GM18870 (cell line): ENCODE results near the gene CR1.
"Not testable (repeated sequence)": the region's sequence is repeated elsewhere in the genome, so short reads cannot be mapped to it uniquely, and the experiment has no call there.

Experiments used
- ATAC-seq: cut with Tn5 transposase; IDR thresholded peaks from one replicate; pipeline ENCODE4 v1.9.1; 2021; ENCODE audit warnings: moderate library complexity; ENCODE audit not compliant: unreplicated experiment

The CR1 gene

GRCh38 chr1:207502726-207503125, 6.8 kb downstream of the CR1 start:
- ATAC-seq: no peak

GRCh38 chr1:207503950-207504349, 8.0 kb downstream of the CR1 start:
- ATAC-seq: no peak

- ATAC-seq: no peak
Measured at GRCh38 chr1:207504438-207504837, 8.5 kb downstream of the CR1 start.

- ATAC-seq: no peak
Measured at GRCh38 chr1:207510444-207510843, 14.5 kb downstream of the CR1 start.

GRCh38 chr1:207514890-207515289, 18.9 kb downstream of the CR1 start:
- no peak for ATAC-seq

- ATAC-seq: no peak
Measured at GRCh38 chr1:207516729-207517128, 20.8 kb downstream of the CR1 start.

DNA sequence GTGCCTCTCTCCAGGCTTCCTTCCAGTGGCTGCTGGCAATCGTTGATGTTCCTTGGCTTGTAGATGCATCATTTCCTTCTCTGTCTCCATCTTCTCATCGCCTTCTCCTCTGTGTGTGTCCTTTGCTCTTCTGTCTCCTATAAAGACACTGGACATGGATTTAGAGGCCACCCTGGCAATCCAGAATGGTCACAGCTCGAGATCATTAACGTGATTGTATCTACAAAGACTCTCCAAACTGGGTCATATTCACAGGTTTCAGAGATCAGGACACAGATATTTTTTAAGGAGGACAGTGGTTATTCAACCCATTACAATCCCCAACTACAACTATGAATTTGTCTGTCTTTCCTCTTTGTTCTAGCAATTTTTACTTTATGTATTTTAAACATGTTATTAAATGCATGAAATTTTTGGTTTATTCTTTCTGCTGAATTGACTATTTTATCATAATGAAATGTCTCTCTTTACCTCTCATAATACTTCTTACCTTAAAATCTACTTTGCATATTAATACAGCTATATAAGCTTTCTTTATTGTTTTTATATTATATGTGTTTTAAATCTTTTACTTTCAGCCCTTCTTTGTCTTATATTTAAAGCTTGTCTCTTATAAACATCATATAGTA, 22.8 kb downstream of the CR1 start:
- no peak for ATAC-seq

GRCh38 chr1:207519505-207520399, 23.8 kb downstream of the CR1 start:
- no peak for ATAC-seq

DNA sequence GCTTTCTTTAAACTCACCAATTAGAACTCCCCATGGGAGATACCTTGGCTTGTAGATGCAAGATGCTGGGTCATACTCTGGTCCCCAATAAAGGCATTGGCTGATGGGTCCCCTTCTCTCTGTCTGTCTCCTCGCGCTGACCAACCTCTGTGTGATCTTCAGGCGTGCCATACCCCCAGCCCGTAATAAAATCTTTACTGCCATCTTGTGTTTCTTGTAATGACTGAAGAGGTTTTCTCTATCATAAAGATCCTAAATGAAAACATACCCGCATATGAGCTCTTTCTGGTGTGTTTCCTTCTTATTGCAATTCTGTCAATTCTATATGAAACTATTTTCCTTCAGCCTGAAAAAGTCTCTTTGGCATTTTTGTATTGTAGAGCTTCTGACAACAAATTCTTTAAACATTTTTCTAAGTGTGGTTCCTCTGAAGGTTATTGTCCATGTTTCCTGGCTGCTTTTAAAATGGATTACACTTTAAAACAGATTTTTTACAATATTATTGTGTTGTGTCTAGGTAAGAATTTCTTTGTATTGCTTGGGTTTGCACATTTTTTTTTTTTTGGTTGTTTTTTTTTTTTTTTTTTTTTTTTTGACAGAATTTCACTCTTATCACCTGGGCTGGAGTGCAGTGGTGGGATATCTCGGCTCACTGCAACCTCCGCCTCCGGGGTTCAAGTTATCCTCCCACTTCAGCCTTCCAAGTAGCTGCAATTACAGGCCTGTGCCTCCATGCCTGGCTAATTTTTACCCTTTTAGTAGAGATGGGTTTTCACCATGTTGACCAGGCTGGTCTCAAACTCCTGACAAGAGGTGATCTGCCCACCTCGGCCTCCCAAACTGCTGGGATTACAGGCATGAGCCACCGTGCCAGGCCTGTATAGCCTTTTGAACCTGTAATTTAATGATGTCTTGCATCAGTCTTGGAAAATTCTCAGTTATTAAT, 24.7 kb downstream of the CR1 start:
- not testable (repeated sequence) for ATAC-seq

GRCh38 chr1:207525239-207525638, 29.3 kb downstream of the CR1 start:
- not testable (repeated sequence) for ATAC-seq

DNA sequence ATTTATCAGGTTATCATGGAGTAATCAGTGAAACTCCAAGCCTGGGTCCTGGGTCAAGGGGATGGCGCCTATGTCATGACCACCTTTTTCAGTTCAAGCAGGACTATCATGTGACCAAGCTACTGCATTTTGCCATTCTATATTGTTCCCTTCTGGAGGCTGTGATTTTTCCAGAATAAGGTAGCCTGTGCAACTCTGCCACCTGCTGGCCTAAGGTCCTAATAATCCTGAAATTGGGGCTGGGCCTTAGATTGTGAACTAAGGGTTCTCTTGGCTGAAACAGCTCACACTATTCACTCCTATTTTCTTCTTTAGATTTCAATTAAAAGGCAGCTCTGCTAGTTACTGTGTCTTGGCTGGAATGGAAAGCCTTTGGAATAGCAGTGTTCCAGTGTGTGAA, 32.4 kb downstream of the CR1 start:
- not testable (repeated sequence) for ATAC-seq

GRCh38 chr1:207536263-207536662, 40.3 kb downstream of the CR1 start:
- ATAC-seq: not testable (repeated sequence)

DNA sequence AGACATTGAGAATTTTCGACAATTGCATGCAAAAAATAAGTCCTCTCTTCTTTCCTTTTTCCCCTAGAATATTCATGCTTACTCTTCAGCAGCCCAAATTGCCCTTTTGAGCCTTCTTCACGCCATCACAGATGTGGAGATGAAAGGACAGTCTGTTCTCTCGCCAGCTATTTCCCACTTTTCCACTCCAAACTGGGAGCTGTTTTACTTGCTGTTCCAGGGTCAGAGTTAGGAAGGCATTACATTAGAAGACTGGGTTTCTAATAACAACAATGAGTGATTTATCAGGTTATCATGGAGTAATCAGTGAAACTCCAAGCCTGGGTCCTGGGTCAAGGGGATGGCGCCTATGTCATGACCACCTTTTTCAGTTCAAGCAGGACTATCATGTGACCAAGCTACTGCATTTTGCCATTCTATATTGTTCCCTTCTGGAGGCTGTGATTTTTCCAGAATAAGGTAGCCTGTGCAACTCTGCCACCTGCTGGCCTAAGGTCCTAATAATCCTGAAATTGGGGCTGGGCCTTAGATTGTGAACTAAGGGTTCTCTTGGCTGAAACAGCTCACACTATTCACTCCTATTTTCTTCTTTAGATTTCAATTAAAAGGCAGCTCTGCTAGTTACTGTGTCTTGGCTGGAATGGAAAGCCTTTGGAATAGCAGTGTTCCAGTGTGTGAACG, 50.9 kb downstream of the CR1 start:
- ATAC-seq: not testable (repeated sequence)

DNA sequence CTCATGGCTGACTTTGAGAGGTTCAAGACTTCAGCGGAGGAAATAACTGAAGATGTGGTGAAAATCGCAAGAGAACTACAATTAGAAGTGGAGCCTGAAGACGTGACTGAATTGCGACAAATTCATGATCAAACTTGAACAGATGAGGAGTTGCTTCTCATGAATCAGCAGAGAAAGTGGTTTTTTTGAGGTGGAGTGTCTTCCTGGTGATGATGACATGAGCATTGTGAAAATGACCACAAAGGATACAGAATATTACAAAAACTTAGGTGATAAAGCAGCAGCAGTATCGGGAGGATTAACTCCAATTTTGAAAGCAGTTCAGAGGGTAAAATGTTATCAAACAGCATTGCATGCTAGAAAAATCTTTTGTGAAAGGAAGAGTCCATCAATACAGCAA, 58.9 kb downstream of the CR1 start:
- not testable (repeated sequence) for ATAC-seq

DNA sequence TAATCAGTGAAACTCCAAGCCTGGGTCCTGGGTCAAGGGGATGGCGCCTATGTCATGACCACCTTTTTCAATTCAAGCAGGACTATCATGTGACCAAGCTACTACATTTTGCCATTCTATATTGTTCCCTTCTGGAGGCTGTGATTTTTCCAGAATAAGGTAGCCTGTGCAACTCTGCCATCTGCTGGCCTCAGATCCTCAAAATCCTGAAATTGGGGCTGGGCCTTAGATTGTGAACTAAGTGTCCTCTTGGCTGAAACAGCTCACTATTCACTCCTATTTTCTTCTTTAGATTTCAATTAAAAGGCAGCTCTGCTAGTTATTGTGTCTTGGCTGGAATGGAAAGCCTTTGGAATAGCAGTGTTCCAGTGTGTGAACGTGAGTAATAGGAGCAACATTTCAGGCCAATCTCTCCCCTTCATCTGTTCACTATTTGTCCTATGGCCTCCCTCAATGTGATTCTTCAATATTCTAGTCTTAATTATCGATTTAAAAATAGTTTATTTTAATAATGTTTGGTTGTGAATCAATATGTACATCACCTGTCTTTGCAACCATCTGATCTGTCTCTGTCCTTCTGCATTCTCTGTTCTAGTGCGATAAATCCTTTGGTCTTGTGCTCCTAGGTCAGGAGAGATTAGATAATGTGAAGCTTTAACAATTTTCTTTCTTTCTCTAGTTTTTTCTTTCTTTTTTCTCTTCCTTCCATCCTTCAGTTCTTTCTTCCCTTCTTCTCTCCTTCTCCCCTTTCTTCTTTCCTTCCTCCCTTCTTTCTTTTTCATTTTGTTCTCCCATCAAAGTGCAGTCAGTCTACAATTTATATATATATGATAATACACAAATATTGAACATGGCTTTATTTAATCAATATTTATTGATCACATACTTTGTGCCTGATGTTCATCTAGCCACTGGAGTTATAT, 69.8 kb downstream of the CR1 start:
- no peak for ATAC-seq

DNA sequence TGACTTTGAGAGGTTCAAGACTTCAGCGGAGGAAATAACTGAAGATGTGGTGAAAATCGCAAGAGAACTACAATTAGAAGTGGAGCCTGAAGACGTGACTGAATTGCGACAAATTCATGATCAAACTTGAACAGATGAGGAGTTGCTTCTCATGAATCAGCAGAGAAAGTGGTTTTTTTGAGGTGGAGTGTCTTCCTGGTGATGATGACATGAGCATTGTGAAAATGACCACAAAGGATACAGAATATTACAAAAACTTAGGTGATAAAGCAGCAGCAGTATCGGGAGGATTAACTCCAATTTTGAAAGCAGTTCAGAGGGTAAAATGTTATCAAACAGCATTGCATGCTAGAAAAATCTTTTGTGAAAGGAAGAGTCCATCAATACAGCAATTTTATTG, 76.0 kb downstream of the CR1 start:
- ATAC-seq: not testable (repeated sequence)

DNA sequence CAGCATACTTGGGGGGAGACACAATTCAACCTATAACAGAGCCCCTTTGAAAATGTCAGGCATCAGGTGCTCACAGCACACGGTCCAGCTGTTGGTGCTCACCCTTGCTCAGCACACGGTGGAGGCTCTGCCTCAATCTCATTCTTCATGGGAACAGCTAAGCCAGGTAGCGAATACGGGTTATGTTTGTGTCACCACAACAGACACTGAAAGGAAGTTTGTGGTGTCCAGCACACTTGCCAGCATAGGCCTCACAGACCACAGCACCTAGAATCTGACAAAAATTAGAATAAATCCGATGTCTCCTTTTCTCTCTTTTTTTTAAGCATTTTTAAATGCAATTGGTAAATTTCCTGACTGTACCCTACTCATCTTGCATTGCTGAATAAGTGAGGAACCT, 77.1 kb downstream of the CR1 start:
- ATAC-seq: not testable (repeated sequence)

GRCh38 chr1:207575381-207575780, 79.4 kb downstream of the CR1 start:
- not testable (repeated sequence) for ATAC-seq

DNA sequence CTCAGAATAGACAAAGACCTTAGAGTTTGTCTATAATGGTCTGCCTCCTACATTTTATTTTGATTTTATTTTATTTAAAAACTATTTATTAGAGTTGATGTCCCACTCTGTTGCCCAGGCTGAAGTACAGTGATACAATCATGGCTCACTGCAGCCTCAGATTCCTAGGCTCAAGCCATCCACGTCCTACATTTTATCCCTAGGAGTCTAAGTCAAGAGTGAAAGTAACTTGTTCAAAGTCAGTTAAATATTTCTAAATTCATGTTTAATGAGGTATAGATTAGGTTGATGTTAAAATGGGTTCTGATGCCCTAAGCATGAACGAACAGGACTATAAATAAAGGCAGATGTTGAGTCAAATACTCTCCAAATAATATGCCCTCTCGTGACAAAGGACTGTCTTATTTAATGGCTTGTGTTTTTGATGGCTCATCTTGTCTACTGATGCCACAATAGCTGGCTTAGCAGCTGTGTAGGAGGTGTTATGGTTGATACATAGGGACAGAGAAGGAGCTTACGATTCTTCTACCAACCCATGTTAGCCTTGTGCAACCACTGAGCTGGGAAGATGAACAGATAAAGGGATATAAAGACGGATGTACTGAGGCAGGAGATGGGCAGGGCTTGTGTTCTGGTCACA, 83.0 kb downstream of the CR1 start:
- ATAC-seq: peak; percentile 36
